Activated CD4-positive, alpha-beta T cell treated with anti-CD3 and anti-CD28 coated beads for 24 hours (primary cell): ENCODE data around the gene OLFML1.

Source experiments
- DNase-seq, 2 donors: peaks; one replicate each; pipeline ENCODE4 v3.0.0-alpha.2; 2020; ENCODE audit warnings: low read depth in 2 of 2

OLFML1 gene

DNA sequence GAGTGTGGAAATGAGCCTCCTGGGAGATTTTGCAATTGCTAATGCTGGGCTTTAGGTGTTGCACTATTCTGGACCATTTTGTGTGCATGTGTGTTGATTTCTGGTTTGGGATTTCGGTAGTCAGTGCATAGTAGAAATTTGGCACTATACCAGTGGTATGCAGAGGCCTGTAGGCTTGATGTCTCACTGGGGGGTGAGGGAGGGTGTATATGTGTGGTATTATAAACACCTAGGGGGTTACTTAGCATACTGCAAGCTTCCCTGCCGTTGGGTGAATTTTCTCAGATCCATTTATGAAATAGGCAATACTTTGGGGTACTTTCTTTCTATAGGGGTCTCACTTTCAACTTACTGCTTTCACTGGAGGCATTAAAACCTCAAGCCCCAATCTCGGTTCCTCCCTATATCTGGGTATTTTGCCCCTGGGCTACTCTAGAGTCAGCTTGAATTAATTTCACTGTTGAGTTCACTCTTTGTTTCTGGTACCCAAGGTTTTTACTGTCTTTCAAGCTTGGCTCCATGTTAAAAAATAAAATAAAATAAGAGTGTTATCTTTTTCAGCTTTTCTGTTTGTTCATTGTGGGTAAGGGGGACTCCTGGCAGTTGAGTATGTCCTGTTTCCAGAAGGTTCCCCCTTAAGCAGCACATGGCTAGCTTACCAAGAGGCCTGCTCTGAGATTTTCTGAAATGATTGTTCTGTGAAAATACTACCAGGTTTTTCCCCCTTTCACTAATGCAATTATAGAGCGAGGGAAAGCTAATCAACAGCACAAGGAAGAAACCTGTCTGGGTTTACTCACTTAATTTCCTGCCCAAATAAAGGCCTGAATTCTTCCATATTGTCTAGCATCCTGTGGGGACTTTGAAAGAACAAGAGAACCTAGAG lies 74.3 kb downstream of the OLFML1 start:
- no peak for DNase-seq
